ENCODE results near the gene SH2D6.
"Not testable (repeated sequence)": the region's sequence is repeated elsewhere in the genome, so short reads cannot be mapped to it uniquely, and the experiment has no call there.

Gene SH2D6

GRCh38 chr2:85476624-85477023 is 58.1 kb downstream of the SH2D6 start:
- H3K36me3 ChIP-seq (ENCODE audit: control insufficient read depth, insufficient read depth, low read length) = no peaks in the 10 kb centered on the region
- H3K4me3 ChIP-seq (ENCODE audit: low read length) = no peak overlapping the region
- H3K27me3 ChIP-seq (ENCODE audit: control insufficient read depth, insufficient read depth, low read length) = no peaks in the 10 kb centered on the region
- H3K9ac ChIP-seq (ENCODE audit: low read length) = no peak overlapping the region
- H3K27ac ChIP-seq (ENCODE audit: low read depth, low read length) = no peak overlapping the region
- no peaks in the 10 kb centered on the region for H3K4me1 ChIP-seq (ENCODE audit: control insufficient read depth, insufficient read depth, low read length)

- Histone ChIP-seq H3K4me3 (ENCODE audit: low read length) (no peak overlapping the region), H3K27ac (ENCODE audit: low read depth, low read length) (no peak overlapping the region), H3K36me3 (ENCODE audit: control insufficient read depth, insufficient read depth, low read length) (no peaks in the 10 kb centered on the region), H3K27me3 (ENCODE audit: control insufficient read depth, insufficient read depth, low read length) (no peaks in the 10 kb centered on the region), H3K9ac (ENCODE audit: low read length) (no peak overlapping the region), H3K4me1 (ENCODE audit: control insufficient read depth, insufficient read depth, low read length) (no peaks in the 10 kb centered on the region)
Observed at GRCh38 chr2:85477884-85478283, 59.4 kb downstream of the SH2D6 start.

- no peak overlapping the region for H3K27ac ChIP-seq (ENCODE audit: low read depth, low read length)
- no peak overlapping the region for H3K9ac ChIP-seq (ENCODE audit: low read length)
- H3K4me3 ChIP-seq (ENCODE audit: low read length) = no peak overlapping the region
- H3K36me3 ChIP-seq (ENCODE audit: control insufficient read depth, insufficient read depth, low read length) = no peaks in the 10 kb centered on the region
- H3K27me3 ChIP-seq (ENCODE audit: control insufficient read depth, insufficient read depth, low read length) = no peaks in the 10 kb centered on the region
- H3K4me1 ChIP-seq (ENCODE audit: control insufficient read depth, insufficient read depth, low read length) = no peaks in the 10 kb centered on the region
Observed at GRCh38 chr2:85481818-85482777, 63.6 kb downstream of the SH2D6 start.

- H3K27ac ChIP-seq (ENCODE audit: low read depth, low read length); H3K27me3 ChIP-seq (ENCODE audit: control insufficient read depth, insufficient read depth, low read length); H3K36me3 ChIP-seq (ENCODE audit: control insufficient read depth, insufficient read depth, low read length); H3K4me1 ChIP-seq (ENCODE audit: control insufficient read depth, insufficient read depth, low read length); H3K4me3 ChIP-seq (ENCODE audit: low read length); H3K9ac ChIP-seq (ENCODE audit: low read length): not testable (repeated sequence)
Observed at GRCh38 chr2:85484615-85485014, 66.1 kb downstream of the SH2D6 start.

- Histone ChIP-seq H3K4me1 (ENCODE audit: control insufficient read depth, insufficient read depth, low read length) (no peaks in the 10 kb centered on the region), H3K36me3 (ENCODE audit: control insufficient read depth, insufficient read depth, low read length) (no peaks in the 10 kb centered on the region), H3K27ac (ENCODE audit: low read depth, low read length) (no peak overlapping the region)
Observed at GRCh38 chr2:85485815-85486214, 67.3 kb downstream of the SH2D6 start.

More at GRCh38 chr2:85485815-85486214, 67.3 kb downstream of the SH2D6 start:
- no peak overlapping the region for H3K9ac ChIP-seq (ENCODE audit: low read length)
- no peak overlapping the region for H3K4me3 ChIP-seq (ENCODE audit: low read length)
- no peaks in the 10 kb centered on the region for H3K27me3 ChIP-seq (ENCODE audit: control insufficient read depth, insufficient read depth, low read length)
